Stimulated activated CD4-positive, alpha-beta T cell treated with anti-CD3 and anti-CD28 coated beads, Interleukin-2, amount 100 ng/mL, for 24 hours (primary cell): ENCODE measurements around the gene ZNF316.

Experiments
- DNase-seq, 2 donors: peaks; one replicate each; pipeline ENCODE4 v3.0.0-alpha.2; 2020

The ZNF316 gene

DNA sequence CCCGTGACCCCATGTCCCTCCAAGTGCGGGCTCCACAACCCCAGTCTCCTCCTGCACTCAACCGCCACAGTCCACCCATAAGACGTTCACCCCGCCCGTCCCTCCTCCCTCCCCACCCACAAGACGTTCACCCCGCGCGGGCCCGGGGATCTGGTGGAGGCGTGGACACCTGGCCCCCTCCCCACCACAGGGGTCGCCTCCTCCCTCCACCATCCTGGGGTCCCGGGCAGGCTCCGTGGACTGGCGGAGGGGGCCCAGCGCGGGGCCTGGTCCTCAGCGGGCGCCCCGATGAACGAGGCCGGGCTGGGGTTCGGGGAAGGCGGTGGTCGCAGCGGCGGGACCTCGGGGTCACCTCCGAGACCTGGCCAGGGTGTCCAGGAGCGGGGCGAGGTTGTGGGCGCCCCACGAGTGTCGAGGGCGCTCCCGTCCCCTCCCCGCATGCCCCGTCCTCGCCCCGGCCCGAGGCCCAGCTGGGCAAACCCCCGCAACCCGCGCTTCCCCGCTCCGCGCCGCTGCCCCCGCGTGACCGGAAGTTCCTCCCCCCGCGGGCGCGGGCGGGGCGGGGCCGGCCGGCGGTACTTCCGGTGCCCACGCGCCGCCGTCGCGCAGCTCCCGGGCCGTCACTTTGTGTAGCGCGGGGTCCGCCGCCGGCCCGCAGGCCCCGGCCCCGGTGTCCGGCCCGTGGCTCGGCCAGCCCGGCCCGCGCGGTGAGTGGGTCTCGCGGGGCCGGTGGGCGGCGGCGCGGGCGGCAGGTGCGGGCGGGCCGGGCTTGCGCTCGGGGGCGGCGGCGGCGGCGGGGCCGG is at the start of gene ZNF316:
Gene ZNF316, plus strand, starts transcription at position 578 of the 803 bp plus-strand sequence. CDS start 5,092 bp downstream, outside the sequence.
- DNase-seq: peak; percentile 69 to 71

DNA sequence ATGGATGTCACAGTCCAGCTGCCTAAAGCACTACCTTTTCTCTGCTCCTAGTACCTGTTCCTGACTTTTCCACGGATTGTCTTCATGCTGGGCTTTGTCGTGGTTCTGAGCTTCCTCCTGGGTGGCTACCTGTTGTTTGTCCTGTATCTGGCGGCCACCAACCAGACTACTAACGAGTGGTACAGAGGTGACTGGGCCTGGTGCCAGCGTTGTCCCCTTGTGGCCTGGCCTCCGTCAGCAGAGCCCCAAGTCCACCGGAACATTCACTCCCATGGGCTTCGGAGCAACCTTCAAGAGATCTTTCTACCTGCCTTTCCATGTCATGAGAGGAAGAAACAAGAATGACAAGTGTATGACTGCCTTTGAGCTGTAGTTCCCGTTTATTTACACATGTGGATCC is 48.6 kb upstream of the ZNF316 start:
- DNase-seq: no peak

DNA sequence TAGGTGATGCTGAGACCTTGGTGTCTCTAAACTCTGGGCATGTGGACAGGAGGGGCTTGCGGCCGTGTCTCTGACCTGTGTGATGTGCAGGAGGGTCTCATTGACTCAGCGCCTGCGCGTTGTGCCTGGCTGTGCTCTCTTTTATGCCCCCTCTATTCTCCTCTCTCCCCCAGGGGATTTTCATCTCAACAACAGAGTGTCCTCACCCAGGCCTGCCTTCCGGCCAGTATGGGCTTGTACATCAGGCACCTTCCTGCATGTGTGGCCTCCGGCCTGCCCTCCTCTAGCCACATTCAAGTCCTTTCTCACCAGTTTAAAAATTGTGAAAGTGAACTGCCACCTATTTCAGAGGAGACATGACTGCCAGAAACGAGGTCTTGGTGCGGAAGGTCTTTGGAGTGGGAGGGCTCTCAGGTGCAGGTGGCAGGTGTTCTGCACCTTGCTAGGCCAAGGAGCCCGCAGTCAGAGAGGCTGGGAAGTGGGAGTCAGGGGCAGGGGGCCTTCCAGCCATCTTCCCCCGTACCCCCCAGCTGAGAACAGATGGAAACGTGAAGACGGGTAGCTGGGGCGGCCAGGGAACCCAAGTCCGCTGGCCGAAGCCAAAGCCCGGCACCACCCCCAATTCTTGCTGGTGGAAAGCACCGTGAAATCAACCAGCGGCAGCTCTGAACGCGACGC is 47.8 kb upstream of the ZNF316 start:
- DNase-seq: no peak

DNA sequence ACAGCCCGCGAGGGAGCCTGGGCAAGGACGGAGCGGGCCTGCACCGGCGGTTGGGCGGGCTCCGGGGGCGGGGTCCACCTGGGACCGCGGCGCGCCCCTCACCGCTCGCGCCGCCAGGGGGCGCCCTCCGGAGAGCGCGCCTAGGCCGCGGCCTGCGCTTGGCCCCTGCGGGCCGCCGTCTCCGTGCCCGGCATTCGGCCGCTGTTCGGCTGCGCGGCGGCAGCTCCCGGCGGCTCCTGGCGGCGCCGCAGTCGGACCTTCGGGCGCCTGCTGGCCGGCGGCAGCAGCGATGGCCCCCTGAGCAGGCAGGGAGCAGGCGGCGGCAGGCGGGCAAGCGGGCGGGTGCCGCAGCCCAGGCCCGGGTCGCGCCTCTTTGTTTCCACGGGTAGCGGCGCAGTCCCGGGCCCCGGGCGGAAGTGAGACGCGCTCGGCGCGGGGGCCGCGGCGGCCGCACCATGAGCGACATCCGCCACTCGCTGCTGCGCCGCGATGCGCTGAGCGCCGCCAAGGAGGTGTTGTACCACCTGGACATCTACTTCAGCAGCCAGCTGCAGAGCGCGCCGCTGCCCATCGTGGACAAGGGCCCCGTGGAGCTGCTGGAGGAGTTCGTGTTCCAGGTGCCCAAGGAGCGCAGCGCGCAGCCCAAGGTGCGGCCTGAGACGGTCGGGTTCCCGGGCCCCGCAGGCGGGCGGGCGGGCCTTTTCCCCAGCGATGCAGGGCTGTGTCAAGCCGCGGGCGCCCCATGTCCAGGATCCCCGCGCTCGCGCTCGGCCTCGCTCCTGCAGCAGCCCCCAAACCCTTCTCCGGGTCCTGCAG is 47.1 kb upstream of the ZNF316 start, which contains the start of gene INTS15:
Gene INTS15, plus strand, starts transcription at position 193 of the 816 bp plus-strand sequence. Its CDS starts 263 bp downstream, at position 456.
- DNase-seq: peak; percentile 84 to 85

DNA sequence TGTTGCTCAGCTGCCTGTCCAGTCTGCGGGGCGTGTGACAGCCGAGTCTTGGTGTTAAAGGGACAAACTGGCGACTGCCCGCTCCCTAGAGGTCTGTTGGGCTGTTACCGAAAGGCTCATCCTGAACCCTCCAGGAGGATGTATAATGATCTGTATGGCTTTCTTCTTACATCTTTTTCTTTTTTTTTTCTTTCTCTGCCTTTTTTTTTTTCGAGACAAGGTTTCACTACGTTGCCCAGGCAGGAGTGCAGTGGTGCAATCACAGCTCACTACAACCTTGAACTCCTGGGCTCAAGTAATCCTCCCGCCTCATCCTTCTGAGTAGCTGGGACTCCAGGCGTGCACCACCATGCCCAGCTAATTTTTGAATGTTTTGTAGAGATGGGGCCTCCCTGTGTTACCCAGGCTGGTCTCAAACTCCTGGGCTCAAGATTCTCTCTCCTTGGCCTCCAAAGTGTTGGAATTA is 46.4 kb upstream of the ZNF316 start:
- DNase-seq: no peak

DNA sequence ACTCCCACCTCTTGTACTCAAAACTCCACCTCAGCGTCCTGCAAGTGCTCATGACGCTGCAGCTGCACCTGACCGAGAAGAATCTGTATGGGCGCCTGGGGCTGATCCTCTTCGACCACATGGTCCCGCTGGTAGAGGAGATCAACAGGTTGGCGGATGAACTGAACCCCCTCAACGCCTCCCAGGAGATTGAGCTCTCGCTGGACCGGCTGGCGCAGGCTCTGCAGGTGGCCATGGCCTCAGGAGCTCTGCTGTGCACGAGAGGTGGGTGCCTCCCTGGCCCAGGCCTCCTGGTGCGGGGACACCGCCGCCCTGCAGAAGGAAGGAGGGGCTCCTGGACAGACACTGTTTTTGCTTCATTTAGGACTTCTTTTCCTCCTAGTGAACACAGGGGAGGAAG is 37.0 kb upstream of the ZNF316 start:
- DNase-seq: no peak

DNA sequence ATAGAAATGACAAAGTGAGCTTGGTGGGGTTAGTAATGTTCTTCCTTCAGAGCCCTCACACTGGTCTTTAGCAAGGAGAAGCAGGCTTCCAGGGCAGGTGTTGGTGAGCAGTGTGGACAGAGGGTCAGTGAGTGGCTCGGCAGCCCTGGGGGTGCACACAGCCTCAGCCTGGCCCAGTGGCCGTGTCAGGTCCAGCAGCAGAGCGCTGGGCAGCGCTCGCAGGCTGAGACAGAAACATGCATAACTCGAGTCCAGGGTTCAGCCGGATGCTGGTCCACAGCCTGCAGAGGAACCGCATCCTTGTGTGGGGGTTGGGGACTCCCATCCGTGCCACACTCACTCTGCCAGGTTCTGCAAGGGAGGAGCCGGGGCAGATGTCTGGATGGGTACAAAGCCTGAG is 32.7 kb upstream of the ZNF316 start:
- no peak for DNase-seq

GRCh38 chr7:6606866-6607583 is 30.1 kb upstream of the ZNF316 start:
- no peak for DNase-seq

DNA sequence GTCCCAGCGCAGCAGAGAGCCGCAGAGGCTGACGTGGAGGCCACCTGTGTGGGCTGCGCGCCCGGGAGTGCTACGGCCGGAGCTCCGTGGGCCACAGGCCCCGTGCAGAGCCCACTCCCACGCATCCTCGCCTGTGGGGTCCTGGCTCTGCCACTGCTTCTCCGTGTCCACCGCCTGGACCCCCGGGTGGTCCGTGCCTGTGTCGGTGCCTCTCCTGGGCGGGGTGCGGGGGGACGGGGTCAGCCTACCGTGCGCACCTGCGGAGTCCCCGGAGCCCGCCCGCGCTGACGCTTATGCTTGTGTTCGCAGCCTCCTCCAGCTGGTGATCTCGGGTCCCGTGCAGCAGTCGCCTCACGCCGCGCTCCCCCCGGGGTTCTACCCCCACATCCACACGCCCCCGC is 29.5 kb upstream of the ZNF316 start:
- no peak for DNase-seq

GRCh38 chr7:6608081-6608480 is 29.0 kb upstream of the ZNF316 start:
- DNase-seq: no peak

DNA sequence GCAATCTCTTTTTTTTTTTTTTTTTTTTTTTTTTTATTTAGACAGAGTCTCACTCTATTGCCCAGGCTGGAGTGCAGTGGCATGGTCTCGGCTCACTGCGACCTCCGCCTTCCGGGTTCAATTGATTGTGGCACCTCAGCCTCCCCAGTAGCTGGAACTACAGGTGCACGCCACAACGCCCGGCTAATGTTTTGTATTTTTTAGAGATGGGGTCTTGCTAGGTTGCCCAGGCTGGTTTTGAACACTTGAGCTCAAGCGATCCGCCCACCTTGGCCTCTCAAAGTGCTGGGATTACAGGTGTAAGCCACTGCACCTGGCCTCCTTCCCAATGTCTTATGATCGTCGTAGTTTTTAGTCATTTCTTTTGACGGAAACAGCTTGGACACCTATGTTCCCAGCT is 28.3 kb upstream of the ZNF316 start:
- DNase-seq: no peak

GRCh38 chr7:6612819-6613218 is 24.3 kb upstream of the ZNF316 start:
- DNase-seq: no peak

DNA sequence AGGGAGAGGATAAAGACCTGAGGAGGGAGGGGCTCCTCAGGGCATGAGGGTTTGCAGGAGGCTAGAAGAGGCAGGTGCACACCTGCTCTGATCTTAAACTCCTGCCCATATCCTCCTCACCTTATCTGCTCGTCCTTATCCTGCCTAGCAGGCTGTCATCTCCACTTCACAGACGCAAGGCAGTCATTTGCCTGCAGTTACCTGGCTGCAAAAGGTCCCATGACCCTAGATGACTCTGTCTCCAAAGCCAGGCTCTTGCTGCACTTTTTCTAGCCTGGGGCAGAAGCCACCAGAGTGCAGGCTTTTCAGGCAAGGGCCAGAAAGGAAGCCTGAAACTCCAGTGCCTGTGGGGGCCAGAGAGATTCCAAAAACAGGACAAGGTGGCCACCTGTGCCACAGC is 23.4 kb upstream of the ZNF316 start:
- no peak for DNase-seq

- peak in 1 of 2 donors; percentile 25 for DNase-seq
These were observed 22.0 kb upstream of the ZNF316 start, which contains the start of gene ZNF853 for GRCh38 chr7:6614953-6615722. Gene ZNF853, plus strand, starts transcription at chr7:6615610. Its CDS starts 565 bp downstream, at chr7:6616175.

DNA sequence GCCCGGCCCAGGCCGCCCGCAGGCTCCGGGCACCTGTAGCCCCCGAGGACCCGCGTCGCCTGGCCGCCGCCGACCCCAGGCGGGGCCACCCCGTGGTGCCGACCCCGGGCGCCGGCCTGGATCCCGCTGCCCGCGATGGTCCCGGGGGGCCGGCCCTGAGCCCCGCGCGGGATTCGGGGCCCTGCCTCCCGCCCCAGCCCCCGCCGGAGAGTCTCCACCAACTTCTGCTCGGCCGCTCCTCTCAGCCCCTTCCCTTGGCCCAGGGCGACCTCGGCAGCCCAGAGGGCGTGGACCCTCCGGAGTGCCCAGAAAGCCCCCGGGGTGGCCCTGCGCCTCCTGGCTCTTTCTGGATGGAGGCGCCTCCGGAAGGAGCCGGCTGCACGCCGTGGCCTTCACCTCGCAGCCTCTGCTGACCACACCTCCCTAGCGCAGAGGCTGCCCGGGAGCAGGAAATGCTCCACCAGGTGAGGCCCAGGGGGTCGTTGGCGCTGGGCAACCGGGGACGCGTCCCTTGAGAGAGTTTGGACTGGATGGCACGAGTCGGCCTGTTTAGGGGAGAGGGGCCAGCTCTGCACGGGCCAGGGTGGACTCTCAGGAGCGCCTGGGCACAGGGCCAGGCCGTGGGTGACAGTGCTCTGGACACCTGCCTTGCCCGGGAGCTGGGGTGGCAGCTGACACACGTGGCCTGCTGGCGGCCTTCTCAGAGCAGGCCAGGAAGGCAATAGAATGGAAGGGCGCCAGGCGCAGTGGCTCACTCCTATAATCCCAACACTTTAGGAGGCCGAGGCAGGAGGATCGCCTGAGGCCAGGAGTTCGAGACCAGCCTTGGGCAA is 21.2 kb upstream of the ZNF316 start:
- DNase-seq: no peak

DNA sequence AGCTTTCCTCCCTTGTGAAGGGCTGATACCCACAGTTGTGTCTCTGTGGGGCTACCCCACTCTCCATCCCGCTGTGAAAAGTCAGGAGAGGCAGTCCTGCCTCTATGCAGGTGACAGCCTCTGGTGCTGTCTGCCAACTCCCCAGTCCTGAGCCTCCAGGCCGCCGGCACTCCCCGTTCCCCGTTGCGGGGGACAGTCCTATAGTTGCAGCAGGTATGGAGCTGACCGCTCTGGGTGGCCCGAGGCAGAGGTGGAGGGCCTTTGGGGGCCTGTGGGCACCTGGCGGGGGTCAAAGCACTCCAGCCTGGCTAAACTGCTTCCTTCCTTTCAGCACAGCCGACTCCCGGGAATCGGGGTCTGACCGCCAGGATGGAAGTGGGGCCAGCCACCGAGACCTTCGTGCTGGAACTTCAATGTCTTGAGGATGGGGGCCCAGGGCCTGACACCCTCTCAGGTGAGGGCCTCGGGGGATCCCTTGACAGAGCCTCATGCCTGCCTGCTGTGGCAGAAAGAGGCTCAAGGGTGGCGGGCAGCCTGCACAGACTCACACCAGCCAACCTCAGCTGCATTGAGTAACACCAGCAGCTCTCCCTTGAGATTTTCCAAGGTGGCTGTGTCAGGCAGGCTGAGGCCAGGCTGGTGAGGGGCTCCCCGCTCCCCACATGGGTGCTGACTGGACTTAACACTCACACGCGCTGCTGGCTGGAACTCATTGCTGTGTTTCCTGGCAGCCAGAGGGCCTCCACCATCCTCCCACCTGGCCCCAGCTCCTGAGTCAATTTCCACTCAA is 20.1 kb upstream of the ZNF316 start:
- no peak for DNase-seq

DNA sequence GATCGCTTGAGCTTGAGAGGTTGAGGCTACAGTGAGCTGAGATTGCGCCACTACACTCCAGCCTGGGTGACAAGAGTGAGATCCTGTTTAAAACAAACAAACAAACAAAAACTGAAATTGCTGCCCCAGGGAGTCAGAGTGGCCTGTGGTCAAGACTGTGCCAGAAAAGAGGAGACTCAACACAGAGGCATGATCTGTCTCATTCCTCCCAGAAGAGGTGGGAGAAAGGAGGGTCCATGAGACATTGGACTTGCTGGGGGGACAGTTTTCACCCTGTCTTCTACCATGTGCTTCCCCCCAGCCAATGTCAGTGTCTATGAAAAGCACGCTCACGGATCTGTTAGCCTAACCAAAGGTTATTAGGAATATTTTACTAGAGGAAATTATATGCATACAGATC is 18.5 kb upstream of the ZNF316 start:
- DNase-seq: no peak

DNA sequence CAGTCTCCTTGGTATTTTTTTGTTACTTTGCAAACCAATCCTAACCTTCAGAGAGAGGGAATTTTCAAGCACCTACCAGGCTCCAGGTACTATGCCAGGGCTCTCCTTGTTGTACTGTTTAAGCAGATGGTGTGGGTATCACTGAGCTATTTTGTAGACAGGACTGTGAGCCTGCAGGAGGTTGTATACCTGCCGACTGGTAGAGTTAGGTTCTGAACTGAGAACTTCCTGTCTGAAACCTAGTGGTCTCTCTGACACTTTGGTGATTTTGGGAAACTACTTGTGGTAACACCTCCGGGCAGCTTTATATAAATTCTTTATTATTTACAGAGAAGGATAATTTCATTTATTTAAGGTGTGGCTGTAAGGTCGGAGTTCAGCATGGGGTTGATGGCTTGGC is 17.2 kb upstream of the ZNF316 start:
- no peak for DNase-seq

DNA sequence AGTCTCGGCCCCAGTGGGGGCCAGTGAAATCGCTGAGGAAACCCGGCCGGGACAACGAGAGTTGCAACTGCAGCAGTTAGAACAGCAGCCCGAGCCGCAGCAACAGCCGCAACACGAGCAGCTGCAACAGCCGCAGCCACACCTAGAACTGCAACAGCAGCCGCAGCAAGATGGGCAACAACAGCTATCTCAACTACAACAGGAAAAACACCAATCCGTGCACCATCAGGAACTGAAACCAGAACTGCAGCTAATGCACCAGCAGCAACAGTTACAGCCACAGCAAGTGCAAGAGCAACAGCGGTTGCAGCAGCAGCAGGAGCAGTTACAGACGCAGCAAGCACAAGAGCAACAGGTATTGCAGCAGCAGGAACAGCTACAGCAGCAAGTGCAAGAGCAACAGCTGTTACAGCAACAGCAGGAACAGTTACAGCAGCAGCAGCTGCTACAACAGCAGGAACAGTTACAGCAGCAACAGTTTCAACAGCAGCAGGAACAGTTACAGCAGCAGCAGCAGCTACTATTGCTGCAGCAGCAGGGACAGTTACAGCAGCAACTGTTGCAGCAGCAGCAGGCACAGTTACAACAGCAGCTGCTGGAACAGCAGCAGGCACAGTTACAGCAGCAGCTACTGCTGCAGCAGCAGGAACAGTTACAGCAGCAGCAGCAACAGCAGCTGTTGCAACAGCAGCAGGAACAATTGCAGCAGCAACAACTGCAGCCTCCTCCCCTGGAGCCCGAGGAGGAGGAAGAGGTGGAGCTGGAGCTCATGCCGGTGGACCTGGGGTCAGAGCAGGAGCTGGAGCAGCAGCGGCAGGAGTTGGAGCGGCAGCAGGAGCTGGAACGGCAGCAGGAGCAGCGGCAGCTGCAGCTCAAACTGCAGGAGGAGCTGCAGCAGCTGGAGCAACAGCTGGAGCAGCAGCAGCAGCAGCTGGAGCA is 15.7 kb upstream of the ZNF316 start:
- DNase-seq: no peak
